A673 (cell line): ENCODE measurements around the gene SORCS3. TPM values are rescaled to one million over a fixed set of nuclear protein-coding genes. Genes with fewer than 3 reads are reported as not detected.

Experiments used
- BruUV-seq: library from RNA; stranded (reverse); fragments of 400-500 nt; replicated peaks from 2 replicates; lab custom pipeline; 2021; lab: Mats Ljungman, UMichigan
- CTCF ChIA-PET: fragments of 300-600 bp; sonication (Branson Sonifier 250); formaldehyde crosslinking; loops from one replicate; lab custom pipeline; 2022; ENCODE audit warnings: antibody characterized with exemption; lab: Charles Lee
- POLR2A ChIA-PET: fragments of 300-600 bp; sonication (Branson Sonifier 250); formaldehyde crosslinking; loops from one replicate; lab custom pipeline; 2022; ENCODE audit warnings: antibody characterized with exemption; ENCODE audit not compliant: low non-redundant PET; lab: Charles Lee
- DNase-seq: peaks from one replicate; pipeline ENCODE4 v3.0.0-alpha.2; 2015; ENCODE audit warnings: low spot score
- H3K27ac ChIP-seq: fragments of 200-600 bp; sonication (generic); 2 replicates; pipeline ENCODE4 v1.5.1; 2016; ENCODE audit warnings: mixed run types, low read depth, mild to moderate bottlenecking, mixed read lengths, antibody characterized with exemption, low read length; ENCODE audit not compliant: poor library complexity, severe bottlenecking
- H3K27me3 ChIP-seq: fragments of 200-600 bp; sonication (generic); replicated peaks from 2 replicates; pipeline ENCODE4 v1.6.1; 2017; ENCODE audit warnings: mixed run types, low read depth, mild to moderate bottlenecking, mixed read lengths, antibody characterized with exemption, low read length; ENCODE audit not compliant: insufficient read depth, poor library complexity
- H3K36me3 ChIP-seq: fragments of 200-600 bp; sonication (generic); 2 replicates; pipeline ENCODE4 v1.6.1; 2016; ENCODE audit warnings: mixed run types, mild to moderate bottlenecking, mixed read lengths, antibody characterized with exemption, low read length; ENCODE audit not compliant: insufficient read depth, poor library complexity, severe bottlenecking
- H3K4me1 ChIP-seq: fragments of 200-600 bp; sonication (generic); 2 replicates; pipeline ENCODE4 v1.6.1; 2017; ENCODE audit warnings: mixed run types, mild to moderate bottlenecking, mixed read lengths, antibody characterized with exemption, low read length; ENCODE audit not compliant: insufficient read depth, poor library complexity, severe bottlenecking
- H3K4me3 ChIP-seq: fragments of 200-600 bp; sonication (generic); 2 replicates; pipeline ENCODE4 v1.5.1; 2016; ENCODE audit warnings: low read depth, mixed run types, mild to moderate bottlenecking, mixed read lengths, low read length; ENCODE audit not compliant: poor library complexity, severe bottlenecking
- H3K9me3 ChIP-seq: fragments of 200-600 bp; sonication (generic); 2 replicates; pipeline ENCODE4 v1.6.1; 2016; ENCODE audit warnings: mixed run types, low read depth, mild to moderate bottlenecking, mixed read lengths, antibody characterized with exemption, low read length; ENCODE audit not compliant: poor library complexity, severe bottlenecking
- EZH2 ChIP-seq: fragments of 200-600 bp; sonication (generic); IDR thresholded peaks from 2 replicates; pipeline ENCODE4 v1.6.1; 2017; ENCODE audit warnings: borderline replicate concordance, low read depth, mild to moderate bottlenecking, mixed read lengths, antibody characterized with exemption, low read length; ENCODE audit not compliant: poor library complexity, severe bottlenecking
- intact Hi-C: fragments of 100-400 bp; cut with micrococcal nuclease; formaldehyde crosslinking; loops from one replicate; pipeline ENCODE4 v1.10.0; 2022; ENCODE audit not compliant: unreplicated experiment
- total RNA-seq: library from RNA; stranded (reverse); gene quantifications from 2 replicates; pipeline ENCODE4 v1.2.3, GENCODE V29; 2021
- TF ChIP-seq, protein P1 (sequence below): fragments of 300-800, 200-600 bp; sonication (generic); conservative IDR thresholded peaks from 2 replicates; pipeline ENCODE4 v1.5.1; 2017; ENCODE audit warnings: low read depth, mild to moderate bottlenecking, antibody characterized with exemption, low read length, moderate library complexity, mixed read lengths

SORCS3 gene
- total RNA-seq, 1 experiment from 2014 or later: not detected

DNA sequence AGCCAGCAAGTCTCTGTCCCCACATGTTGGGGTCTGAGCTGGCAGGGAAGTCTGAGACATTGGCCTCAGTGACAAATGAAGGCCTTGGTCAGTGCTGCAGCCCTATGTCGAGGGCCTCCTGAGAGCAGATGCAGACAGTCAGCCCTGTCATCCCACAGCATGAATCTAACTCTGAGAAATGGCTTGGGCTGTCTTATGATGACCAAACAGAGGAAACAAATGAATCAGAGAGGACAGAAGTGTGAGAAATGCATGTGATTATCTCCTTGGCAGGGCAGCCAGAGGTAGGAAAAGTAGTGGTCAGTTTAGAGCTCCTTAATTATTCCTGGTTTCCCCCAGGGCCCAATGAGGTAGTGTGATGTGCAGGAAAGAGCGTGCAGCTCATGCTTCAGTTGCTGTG, 287.6 kb downstream of the SORCS3 start:
- H3K27me3 ChIP-seq: peaks cover 48% of the 10 kb centered on the region
- no peak overlapping the region for H3K4me3 ChIP-seq
- TF ChIP-seq, protein P1, sequence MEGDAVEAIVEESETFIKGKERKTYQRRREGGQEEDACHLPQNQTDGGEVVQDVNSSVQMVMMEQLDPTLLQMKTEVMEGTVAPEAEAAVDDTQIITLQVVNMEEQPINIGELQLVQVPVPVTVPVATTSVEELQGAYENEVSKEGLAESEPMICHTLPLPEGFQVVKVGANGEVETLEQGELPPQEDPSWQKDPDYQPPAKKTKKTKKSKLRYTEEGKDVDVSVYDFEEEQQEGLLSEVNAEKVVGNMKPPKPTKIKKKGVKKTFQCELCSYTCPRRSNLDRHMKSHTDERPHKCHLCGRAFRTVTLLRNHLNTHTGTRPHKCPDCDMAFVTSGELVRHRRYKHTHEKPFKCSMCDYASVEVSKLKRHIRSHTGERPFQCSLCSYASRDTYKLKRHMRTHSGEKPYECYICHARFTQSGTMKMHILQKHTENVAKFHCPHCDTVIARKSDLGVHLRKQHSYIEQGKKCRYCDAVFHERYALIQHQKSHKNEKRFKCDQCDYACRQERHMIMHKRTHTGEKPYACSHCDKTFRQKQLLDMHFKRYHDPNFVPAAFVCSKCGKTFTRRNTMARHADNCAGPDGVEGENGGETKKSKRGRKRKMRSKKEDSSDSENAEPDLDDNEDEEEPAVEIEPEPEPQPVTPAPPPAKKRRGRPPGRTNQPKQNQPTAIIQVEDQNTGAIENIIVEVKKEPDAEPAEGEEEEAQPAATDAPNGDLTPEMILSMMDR: no peak
- no peak for TF ChIP-seq EZH2
- BruUV-seq: no TSS peak
- ChIA-PET CTCF (no interaction called here), POLR2A (no interaction called here)
- H3K4me1 ChIP-seq: no peaks in the 10 kb centered on the region
- intact Hi-C loops: loop anchor here (5.0 kb wide), 1 partner anchor 346 kb away; no protein-coding TSS in a partner anchor
- H3K36me3 ChIP-seq: no peaks in the 10 kb centered on the region
- H3K9me3 ChIP-seq: no peaks in the 10 kb centered on the region
- no peak for DNase-seq
- no peak overlapping the region for H3K27ac ChIP-seq

DNA sequence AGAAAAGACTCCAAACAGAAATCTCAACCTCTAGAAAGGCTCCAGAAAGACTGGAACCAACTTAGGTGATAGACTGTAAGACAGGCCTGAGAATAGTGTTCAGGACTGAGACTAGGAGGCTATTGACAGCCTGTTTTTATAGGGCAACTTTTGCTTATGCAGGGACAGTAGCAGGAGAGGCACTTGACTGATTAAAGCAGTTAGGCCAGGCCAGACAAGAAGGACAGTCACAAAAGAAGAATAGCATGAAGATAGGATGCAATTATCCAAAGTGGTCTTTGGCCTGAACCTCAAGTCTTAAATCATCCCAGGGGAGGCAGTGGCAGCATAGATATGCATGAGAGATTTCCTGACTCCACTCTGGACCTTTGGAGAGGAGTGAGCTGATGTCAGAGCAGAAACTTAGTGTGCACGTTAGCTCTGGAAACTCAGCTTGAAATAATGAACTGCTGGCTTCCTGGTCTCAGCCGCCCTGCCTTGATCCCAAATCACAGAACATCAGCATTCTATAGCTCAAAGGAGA, 290.6 kb downstream of the SORCS3 start:
- ChIA-PET CTCF (no interaction called here), POLR2A (no interaction called here)
- TF ChIP-seq EZH2: no peak
- TF ChIP-seq, protein P1: no peak
- H3K4me3 ChIP-seq: no peak overlapping the region
- no TSS peak for BruUV-seq
- H3K36me3 ChIP-seq: no peaks in the 10 kb centered on the region
- no peak for DNase-seq
- H3K9me3 ChIP-seq: no peaks in the 10 kb centered on the region
- no peaks in the 10 kb centered on the region for H3K4me1 ChIP-seq
- no peak overlapping the region for H3K27ac ChIP-seq
- peaks cover 24% of the 10 kb centered on the region for H3K27me3 ChIP-seq
- intact Hi-C loops: loop anchor here (5.0 kb wide), 1 partner anchor 284 kb away; no protein-coding TSS in a partner anchor

DNA sequence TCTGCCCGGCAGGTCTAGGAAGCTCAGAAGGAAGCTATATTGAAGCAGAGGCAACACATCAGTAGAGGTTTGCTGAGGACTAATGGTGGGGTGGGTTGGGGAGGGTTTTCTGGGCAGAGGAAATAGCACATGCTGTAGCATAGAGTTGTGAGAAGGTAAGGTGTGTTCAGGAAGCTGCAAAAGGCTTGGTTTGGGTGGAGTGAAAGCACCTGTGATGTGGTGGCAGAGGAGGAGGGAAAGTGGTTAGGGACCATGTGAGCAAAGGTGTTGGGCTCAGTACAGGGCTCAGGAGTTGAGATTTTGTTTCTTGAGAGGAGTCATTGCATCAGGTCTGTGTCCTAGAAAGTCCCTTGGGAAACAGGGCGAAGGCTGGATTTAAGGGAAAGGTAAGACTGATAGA, 294.6 kb downstream of the SORCS3 start:
- Histone ChIP-seq H3K36me3 (no peaks in the 10 kb centered on the region), H3K4me1 (no peaks in the 10 kb centered on the region), H3K9me3 (no peaks in the 10 kb centered on the region), H3K27ac (no peak overlapping the region), H3K27me3 (peaks cover 11% of the 10 kb centered on the region), H3K4me3 (no peak overlapping the region)
- BruUV-seq: no TSS peak
- ChIA-PET CTCF (no interaction called here), POLR2A (no interaction called here)
- no peak for TF ChIP-seq EZH2
- TF ChIP-seq, protein P1: no peak
- intact Hi-C loops: no loop called here
- DNase-seq: no peak
